Urinary bladder (tissue), 4 donors: ENCODE results near the gene XCR1. TPM values are rescaled to one million over a fixed set of nuclear protein-coding genes. Genes with fewer than 3 reads are reported as not detected.

Experiments used
- DNase-seq: peaks from one replicate; pipeline ENCODE4 v3.0.0-alpha.2; 2015; ENCODE audit errors: extremely low spot score
- H3K27ac ChIP-seq: one replicate; pipeline ENCODE4 v1.5.1; 2013; ENCODE audit warnings: low read depth, mild to moderate bottlenecking, moderate library complexity
- H3K36me3 ChIP-seq: one replicate; pipeline ENCODE4 v1.6.1; 2013; ENCODE audit warnings: mild to moderate bottlenecking, moderate library complexity; ENCODE audit not compliant: insufficient read depth
- H3K4me1 ChIP-seq: one replicate; pipeline ENCODE4 v1.6.1; 2013; ENCODE audit warnings: mild to moderate bottlenecking, moderate library complexity; ENCODE audit not compliant: insufficient read depth
- H3K4me3 ChIP-seq: one replicate; pipeline ENCODE4 v1.5.1; 2013; ENCODE audit warnings: low read depth, low read length
- WGBS: extraction: QIAGEN DNeasy Blood & Tissue Kit; methylation state at CpG from one replicate; pipeline ENCODE4 v1.1.7; 2013; 5-methylcytosine and 5-hydroxymethylcytosine counted together
- polyA plus RNA-seq: library from polyadenylated mRNA; stranded (reverse); fragments of 200-250 nt; gene quantifications from one replicate; pipeline ENCODE4 v1.2.3, GENCODE V29; 2013
- total RNA-seq: library from RNA; depleted of rRNA; stranded (reverse); fragments of >200 nt; gene quantifications from one replicate; pipeline ENCODE4 v1.2.3, GENCODE V29; 2014
- donor health status: healthy with polysubstance abuse.
- donor health status: healthy.

XCR1 gene
- total and polyA plus RNA-seq, 2 donors: 0.77 to 1.0 TPM

- no peaks in the 10 kb centered on the region for H3K4me1 ChIP-seq
- DNase-seq: no peak
- H3K4me3 ChIP-seq: no peak overlapping the region
- 86% methylated on average over 1 of the region's 1 CpG for WGBS
- no peak overlapping the region for H3K27ac ChIP-seq
- no peaks in the 10 kb centered on the region for H3K36me3 ChIP-seq
Observed at GRCh38 chr3:46029953-46030543, 2.8 kb upstream of the XCR1 start.

- no peaks in the 10 kb centered on the region for H3K4me1 ChIP-seq
- H3K27ac ChIP-seq: no peak overlapping the region
- H3K36me3 ChIP-seq: no peaks in the 10 kb centered on the region
- no peak overlapping the region for H3K4me3 ChIP-seq
- 87% methylated on average over 6 of the region's 6 CpGs for WGBS
- no peak for DNase-seq
Observed at GRCh38 chr3:46027736-46028397, 584 bp upstream of the XCR1 start.

GRCh38 chr3:46025139-46025538 is 2.1 kb downstream of the XCR1 start:
- no peak for DNase-seq
- no peak overlapping the region for H3K27ac ChIP-seq
- no peak overlapping the region for H3K4me3 ChIP-seq
- WGBS: 72% methylated on average over 1 of the region's 1 CpG
- no peaks in the 10 kb centered on the region for H3K4me1 ChIP-seq
- no peaks in the 10 kb centered on the region for H3K36me3 ChIP-seq

GRCh38 chr3:46024131-46024530 is 3.2 kb downstream of the XCR1 start:
- Histone ChIP-seq H3K4me1 (no peaks in the 10 kb centered on the region), H3K36me3 (no peaks in the 10 kb centered on the region), H3K27ac (no peak overlapping the region), H3K4me3 (no peak overlapping the region)
- WGBS: 35% methylated on average over 3 of the region's 3 CpGs
- DNase-seq: no peak

GRCh38 chr3:46022909-46023785 is 4.1 kb downstream of the XCR1 start:
- no peaks in the 10 kb centered on the region for H3K4me1 ChIP-seq
- no peak for DNase-seq
- WGBS: 90% methylated on average over 34 of the region's 34 CpGs
- H3K4me3 ChIP-seq: no peak overlapping the region
- no peak overlapping the region for H3K27ac ChIP-seq
- no peaks in the 10 kb centered on the region for H3K36me3 ChIP-seq

GRCh38 chr3:46021516-46021915 is 5.8 kb downstream of the XCR1 start:
- Histone ChIP-seq H3K27ac (no peak overlapping the region), H3K36me3 (no peaks in the 10 kb centered on the region), H3K4me1 (no peaks in the 10 kb centered on the region), H3K4me3 (no peak overlapping the region)
- 98% methylated on average over 8 of the region's 8 CpGs for WGBS
- DNase-seq: no peak

GRCh38 chr3:46020766-46021510 is 6.3 kb downstream of the XCR1 start:
- no peaks in the 10 kb centered on the region for H3K36me3 ChIP-seq
- no peaks in the 10 kb centered on the region for H3K4me1 ChIP-seq
- 96% methylated on average over 37 of the region's 37 CpGs for WGBS
- H3K27ac ChIP-seq: no peak overlapping the region
- no peak for DNase-seq
- H3K4me3 ChIP-seq: no peak overlapping the region

- Histone ChIP-seq H3K4me3 (no peak overlapping the region), H3K36me3 (no peaks in the 10 kb centered on the region), H3K4me1 (no peaks in the 10 kb centered on the region), H3K27ac (no peak overlapping the region)
- WGBS: 88% methylated on average over 1 of the region's 1 CpG
- DNase-seq: no peak
Observed at GRCh38 chr3:46019707-46020106, 7.6 kb downstream of the XCR1 start.

- WGBS: 70% methylated on average over 2 of the region's 2 CpGs
- Histone ChIP-seq H3K4me1 (no peaks in the 10 kb centered on the region), H3K27ac (no peak overlapping the region), H3K4me3 (no peak overlapping the region), H3K36me3 (no peaks in the 10 kb centered on the region)
- no peak for DNase-seq
Observed at GRCh38 chr3:46017720-46018119, 9.6 kb downstream of the XCR1 start.

GRCh38 chr3:46013316-46014094 is 13.8 kb downstream of the XCR1 start:
- no peaks in the 10 kb centered on the region for H3K36me3 ChIP-seq
- no peak for DNase-seq
- no peak overlapping the region for H3K27ac ChIP-seq
- H3K4me3 ChIP-seq: no peak overlapping the region
- WGBS: 79% methylated on average over 7 of the region's 7 CpGs
- H3K4me1 ChIP-seq: no peaks in the 10 kb centered on the region

- no peaks in the 10 kb centered on the region for H3K36me3 ChIP-seq
Observed at GRCh38 chr3:46012246-46012645, 15.0 kb downstream of the XCR1 start.

GRCh38 chr3:46010519-46011113 is 16.7 kb downstream of the XCR1 start:
- no peak overlapping the region for H3K4me3 ChIP-seq
- no peak overlapping the region for H3K27ac ChIP-seq
- WGBS: 96% methylated on average over 2 of the region's 2 CpGs
- no peak for DNase-seq
- no peaks in the 10 kb centered on the region for H3K4me1 ChIP-seq
- no peaks in the 10 kb centered on the region for H3K36me3 ChIP-seq

More at GRCh38 chr3:46012246-46012645, 15.0 kb downstream of the XCR1 start:
- Histone ChIP-seq H3K27ac (no peak overlapping the region), H3K4me1 (no peaks in the 10 kb centered on the region), H3K4me3 (no peak overlapping the region)
- 85% methylated on average over 4 of the region's 4 CpGs for WGBS
- no peak for DNase-seq
